ENCODE measurements around the gene TEX35. TPM values are rescaled to one million over a fixed set of nuclear protein-coding genes. Genes with fewer than 3 reads are reported as not detected.

The TEX35 gene
- not detected for total RNA-seq

DNA sequence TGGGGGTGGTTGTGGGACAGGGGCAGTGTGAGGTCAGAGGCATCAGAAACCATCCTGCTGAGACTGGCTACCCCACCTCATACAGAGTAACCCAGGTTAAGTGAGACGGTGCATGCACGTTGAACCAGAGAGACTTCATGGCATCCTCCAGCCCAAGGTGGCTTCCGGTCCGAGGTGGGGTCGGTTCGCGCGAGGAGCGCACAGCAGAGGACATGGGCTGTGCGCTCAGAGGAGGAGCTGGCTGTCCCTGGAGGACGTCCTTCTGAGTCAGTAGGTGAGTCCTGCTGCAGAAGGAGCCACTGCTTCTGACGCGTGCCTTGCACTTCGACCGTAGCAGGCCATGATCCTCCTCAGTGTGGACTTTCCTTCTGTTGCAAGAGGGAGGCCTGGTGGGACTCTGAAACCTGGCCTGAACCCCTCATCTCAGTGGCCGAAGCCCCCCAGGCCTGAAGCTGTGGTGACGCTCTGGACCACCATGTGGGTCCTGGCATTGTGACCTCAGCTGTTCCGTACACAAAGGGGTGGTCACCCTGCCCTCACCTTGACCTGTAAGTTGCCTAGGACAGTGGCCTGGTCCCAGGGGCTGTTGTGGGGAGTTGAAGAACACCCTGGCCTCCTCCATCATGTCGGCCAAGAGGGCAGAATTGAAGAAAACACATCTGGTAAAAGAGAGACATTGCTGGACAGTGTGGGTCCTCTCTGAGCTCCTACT, at the start of gene TEX35:
TSS of gene TEX35 (plus strand) at position 544 of the 712 bp plus-strand sequence. CDS start at position 624, 80 bp downstream.
- H3K9me3 Mint-ChIP-seq (ENCODE audit: insufficient read depth) = no peaks in the 10 kb centered on the region
- CTCF ChIA-PET = no interaction called here
- ATAC-seq = no peak
- H3K27ac Mint-ChIP-seq = no peak within 1 kb of the TSS
- no peaks in the 10 kb centered on the region for H3K36me3 Mint-ChIP-seq (ENCODE audit: low read depth)
- no peak for DNase-seq
- no peaks in the 10 kb centered on the region for H3K4me1 Mint-ChIP-seq (ENCODE audit: low read depth)
- H3K4me3 Mint-ChIP-seq = no peak within 1 kb of the TSS
- POLR2A ChIA-PET = no interaction called here
- peaks cover 3% of the 10 kb centered on the region for H3K27me3 Mint-ChIP-seq (ENCODE audit: low read depth)

DNA sequence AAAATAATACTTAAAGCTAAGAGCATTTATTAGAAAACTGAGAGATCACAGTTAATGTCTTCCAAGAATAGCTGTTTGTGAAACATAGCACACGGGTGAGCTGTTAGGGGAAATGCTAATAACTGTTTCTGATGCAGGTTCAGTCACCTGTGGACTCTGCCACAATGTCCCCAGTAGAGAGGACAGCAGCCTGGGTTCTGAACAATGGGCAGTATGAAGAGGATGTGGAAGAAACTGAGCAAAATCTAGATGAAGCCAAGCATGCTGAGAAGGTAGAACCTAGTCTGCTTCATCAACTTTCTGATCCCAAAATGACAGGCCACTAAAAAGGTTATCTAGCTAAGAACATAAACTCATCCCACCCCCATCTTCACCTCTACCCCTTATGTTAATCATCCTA, 48.8 kb upstream of the TEX35 start:
- ATAC-seq (no peak), DNase-seq (no peak)
- H3K4me3 Mint-ChIP-seq = no peak overlapping the region
- no peaks in the 10 kb centered on the region for H3K36me3 Mint-ChIP-seq (ENCODE audit: low read depth)
- POLR2A ChIA-PET = no interaction called here
- CTCF ChIA-PET = interaction anchor here (0.6 kb wide), 1 partner anchor 1109 kb away, joined by 3 read pairs; no protein-coding TSS in a partner anchor
- no peaks in the 10 kb centered on the region for H3K4me1 Mint-ChIP-seq (ENCODE audit: low read depth)
- H3K27me3 Mint-ChIP-seq (ENCODE audit: low read depth) = peaks cover 2% of the 10 kb centered on the region
- H3K27ac Mint-ChIP-seq = no peak overlapping the region
- no peaks in the 10 kb centered on the region for H3K9me3 Mint-ChIP-seq (ENCODE audit: insufficient read depth)

DNA sequence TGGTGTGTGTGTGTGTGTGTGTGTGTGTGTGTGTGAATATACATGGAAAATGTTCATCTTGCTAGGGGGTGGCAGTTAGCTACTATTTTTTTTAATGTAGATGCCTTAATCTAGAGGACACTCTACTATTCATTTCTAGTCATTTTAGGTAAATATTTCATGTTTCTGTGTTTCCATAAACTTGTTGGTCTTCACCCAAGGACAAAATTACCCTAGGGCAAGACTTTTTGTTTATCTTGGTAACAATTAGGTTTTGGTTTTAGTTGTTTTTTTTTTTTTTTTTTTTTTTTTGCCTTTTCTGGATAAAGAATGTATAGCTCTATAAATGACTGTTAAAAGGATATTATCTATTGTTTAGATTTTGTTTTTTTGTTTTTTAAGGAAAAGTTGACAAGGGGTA, 48.3 kb upstream of the TEX35 start:
- no peak for DNase-seq
- Mint-ChIP-seq H3K27me3 (ENCODE audit: low read depth) (peaks cover 2% of the 10 kb centered on the region), H3K9me3 (ENCODE audit: insufficient read depth) (no peaks in the 10 kb centered on the region), H3K4me1 (ENCODE audit: low read depth) (no peaks in the 10 kb centered on the region), H3K4me3 (no peak overlapping the region), H3K27ac (no peak overlapping the region), H3K36me3 (ENCODE audit: low read depth) (no peaks in the 10 kb centered on the region)
- POLR2A ChIA-PET = no interaction called here
- no peak for ATAC-seq
- CTCF ChIA-PET = interaction anchor here (0.6 kb wide), 1 partner anchor 1109 kb away, joined by 3 read pairs; no protein-coding TSS in a partner anchor

DNA sequence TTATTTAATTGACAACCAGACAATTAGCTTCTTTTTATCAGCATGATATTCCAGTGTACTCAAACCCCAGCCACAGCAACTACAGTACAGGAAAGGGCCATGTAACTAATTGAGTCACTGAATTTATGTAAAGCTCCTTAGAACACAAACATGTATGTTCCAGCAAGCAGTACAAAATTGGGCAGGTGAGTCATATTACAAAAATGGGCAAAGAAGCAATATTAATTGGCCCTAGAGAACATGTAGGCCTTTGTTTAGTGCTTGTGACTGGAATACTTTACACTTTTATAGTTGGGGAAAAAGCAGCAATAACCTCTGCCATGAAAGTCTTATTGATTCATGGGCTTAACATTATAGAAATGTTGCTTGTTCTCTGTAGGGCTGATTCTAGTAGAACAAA, 47.9 kb upstream of the TEX35 start:
- no peak overlapping the region for H3K4me3 Mint-ChIP-seq
- H3K27me3 Mint-ChIP-seq (ENCODE audit: low read depth) = peaks cover 2% of the 10 kb centered on the region
- H3K9me3 Mint-ChIP-seq (ENCODE audit: insufficient read depth) = no peaks in the 10 kb centered on the region
- ATAC-seq (no peak), DNase-seq (no peak)
- no peak overlapping the region for H3K27ac Mint-ChIP-seq
- no peaks in the 10 kb centered on the region for H3K36me3 Mint-ChIP-seq (ENCODE audit: low read depth)
- CTCF ChIA-PET = no interaction called here
- H3K4me1 Mint-ChIP-seq (ENCODE audit: low read depth) = no peaks in the 10 kb centered on the region
- POLR2A ChIA-PET = no interaction called here

DNA sequence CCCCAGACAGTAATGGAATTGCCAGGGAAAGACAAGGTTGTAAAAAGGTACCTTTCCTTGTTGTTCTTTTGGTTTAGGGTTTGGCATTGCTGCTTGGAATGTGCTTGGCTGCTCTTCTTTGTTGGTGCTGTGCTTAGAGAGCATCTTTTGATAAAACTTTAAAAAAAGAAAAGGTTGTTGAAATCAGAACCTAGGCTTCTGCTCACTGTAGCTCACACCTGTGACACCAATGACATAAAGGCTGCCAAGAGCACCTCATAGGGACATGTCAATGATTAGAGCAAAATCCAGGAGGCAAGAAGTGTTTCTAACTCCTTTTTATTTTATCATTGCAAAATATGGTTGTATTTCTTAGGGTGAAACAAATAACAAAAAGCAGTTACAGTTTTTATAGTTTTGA, 45.1 kb upstream of the TEX35 start:
- Mint-ChIP-seq H3K27ac (no peak overlapping the region), H3K36me3 (ENCODE audit: low read depth) (no peaks in the 10 kb centered on the region)

DNA sequence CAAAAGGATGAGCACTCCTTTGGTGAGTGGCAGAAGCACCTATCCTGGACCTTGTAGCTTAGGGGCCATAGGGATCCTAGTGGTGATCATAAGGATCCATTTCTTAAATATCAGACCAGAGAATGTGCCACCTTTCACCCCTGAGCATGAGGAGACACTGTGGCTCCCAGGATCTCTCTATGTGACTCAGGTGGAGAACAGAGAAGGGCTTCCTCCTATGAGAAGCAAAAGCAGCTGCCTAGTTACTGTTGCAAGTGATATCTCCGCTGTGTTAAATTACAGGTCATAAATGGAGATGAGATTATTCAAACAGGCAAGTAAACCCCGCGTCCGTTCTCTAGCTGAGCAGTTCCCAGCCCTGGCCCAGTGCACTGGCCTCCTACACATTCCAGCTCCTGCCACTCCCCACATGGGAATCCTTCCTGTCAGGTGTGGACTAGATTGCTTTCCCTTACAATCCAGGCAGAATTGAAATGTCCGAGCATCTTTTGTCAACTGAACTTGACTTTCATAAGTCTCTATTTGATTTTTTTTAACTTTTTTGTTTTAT, 42.4 kb upstream of the TEX35 start:
- ChIA-PET POLR2A (no interaction called here), CTCF (interaction anchor here (1.4 kb wide), 1 partner anchor 32 kb away, joined by 5 read pairs; no protein-coding TSS in a partner anchor)
- ATAC-seq = no peak
- H3K4me1 Mint-ChIP-seq (ENCODE audit: low read depth) = no peaks in the 10 kb centered on the region
- no peaks in the 10 kb centered on the region for H3K9me3 Mint-ChIP-seq (ENCODE audit: insufficient read depth)
- H3K27ac Mint-ChIP-seq = no peak overlapping the region
- no peaks in the 10 kb centered on the region for H3K36me3 Mint-ChIP-seq (ENCODE audit: low read depth)
- no peak for DNase-seq
- H3K27me3 Mint-ChIP-seq (ENCODE audit: low read depth) = peaks cover 6% of the 10 kb centered on the region
- H3K4me3 Mint-ChIP-seq = no peak overlapping the region

More for the DNA sequence above, 45.1 kb upstream of the TEX35 start:
- POLR2A ChIA-PET = no interaction called here
- H3K27me3 Mint-ChIP-seq (ENCODE audit: low read depth) = peaks cover 2% of the 10 kb centered on the region
- no peaks in the 10 kb centered on the region for H3K9me3 Mint-ChIP-seq (ENCODE audit: insufficient read depth)
- ATAC-seq = no peak
- CTCF ChIA-PET = no interaction called here
- H3K4me3 Mint-ChIP-seq = no peak overlapping the region
- DNase-seq = no peak
- no peaks in the 10 kb centered on the region for H3K4me1 Mint-ChIP-seq (ENCODE audit: low read depth)

DNA sequence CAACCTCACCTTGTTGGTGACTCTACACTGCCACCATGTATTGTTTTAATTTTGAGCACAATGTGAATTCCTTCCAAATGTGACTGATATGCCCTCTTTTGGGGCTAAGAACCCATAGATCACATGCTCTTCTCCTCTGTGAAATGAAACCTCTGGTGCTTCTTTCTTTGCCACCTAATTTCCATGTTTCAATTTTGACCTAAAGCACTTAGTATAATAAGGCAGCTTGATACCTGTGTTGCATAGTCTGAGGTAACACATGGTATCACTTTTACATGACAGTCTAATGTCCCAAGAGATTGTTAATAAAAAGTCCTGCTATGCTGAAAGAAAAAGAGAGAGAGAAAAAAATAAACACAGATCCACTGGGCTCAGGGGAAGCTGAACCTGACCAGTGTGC, 40.4 kb upstream of the TEX35 start:
- Mint-ChIP-seq H3K9me3 (ENCODE audit: insufficient read depth) (no peaks in the 10 kb centered on the region), H3K27me3 (ENCODE audit: low read depth) (peaks cover 12% of the 10 kb centered on the region), H3K4me3 (no peak overlapping the region), H3K4me1 (ENCODE audit: low read depth) (no peaks in the 10 kb centered on the region), H3K27ac (no peak overlapping the region), H3K36me3 (ENCODE audit: low read depth) (no peaks in the 10 kb centered on the region)
- ChIA-PET CTCF (no interaction called here), POLR2A (no interaction called here)
- no peak for DNase-seq
- ATAC-seq = no peak

DNA sequence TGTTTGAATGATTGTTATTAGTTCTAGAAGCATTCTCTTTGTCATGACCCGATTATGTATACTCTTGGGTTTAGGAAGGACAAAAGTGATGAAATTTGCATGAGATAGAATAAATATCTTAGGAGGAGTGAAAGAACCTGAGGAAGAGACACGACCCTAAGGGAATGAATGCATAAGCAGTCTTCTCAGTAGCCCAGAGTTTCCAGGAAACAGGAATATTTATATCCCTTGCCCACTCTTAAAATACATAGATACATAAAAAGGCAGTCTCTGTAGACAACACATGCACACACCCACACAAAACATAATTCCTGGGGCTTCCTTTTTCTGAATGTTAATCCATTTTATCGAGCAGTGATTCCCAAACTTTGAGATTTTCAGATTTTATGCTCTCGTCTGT, 35.5 kb upstream of the TEX35 start:
- no peaks in the 10 kb centered on the region for H3K4me1 Mint-ChIP-seq (ENCODE audit: low read depth)
- no peak for ATAC-seq
- ChIA-PET POLR2A (no interaction called here), CTCF (no interaction called here)
- no peak overlapping the region for H3K4me3 Mint-ChIP-seq
- H3K27ac Mint-ChIP-seq = no peak overlapping the region
- H3K27me3 Mint-ChIP-seq (ENCODE audit: low read depth) = peaks cover 12% of the 10 kb centered on the region
- no peaks in the 10 kb centered on the region for H3K9me3 Mint-ChIP-seq (ENCODE audit: insufficient read depth)
- H3K36me3 Mint-ChIP-seq (ENCODE audit: low read depth) = no peaks in the 10 kb centered on the region
- no peak for DNase-seq

DNA sequence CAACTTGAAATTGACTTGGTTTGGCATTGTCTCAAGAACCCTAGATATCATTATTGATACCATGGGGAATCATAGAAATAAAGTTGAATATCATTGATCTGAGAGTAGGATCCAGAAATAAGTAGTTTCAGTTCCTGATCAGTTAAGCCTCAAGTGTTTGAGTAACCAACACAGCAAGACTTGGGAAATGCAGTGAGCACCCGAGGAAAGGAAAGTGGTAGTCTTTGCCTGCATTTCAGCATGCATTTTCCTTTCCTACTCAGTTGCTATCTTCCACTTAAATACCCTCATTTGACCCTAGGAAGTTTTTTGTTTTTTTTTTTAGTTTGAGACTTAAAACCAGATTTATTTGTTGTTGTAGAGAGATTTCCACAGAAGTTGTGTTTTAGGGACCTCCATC, 35.1 kb upstream of the TEX35 start:
- Mint-ChIP-seq H3K27ac (no peak overlapping the region), H3K4me3 (no peak overlapping the region), H3K9me3 (ENCODE audit: insufficient read depth) (no peaks in the 10 kb centered on the region), H3K4me1 (ENCODE audit: low read depth) (no peaks in the 10 kb centered on the region), H3K27me3 (ENCODE audit: low read depth) (peaks cover 12% of the 10 kb centered on the region), H3K36me3 (ENCODE audit: low read depth) (no peaks in the 10 kb centered on the region)
- ChIA-PET CTCF (no interaction called here), POLR2A (no interaction called here)
- no peak for DNase-seq
- ATAC-seq = no peak

DNA sequence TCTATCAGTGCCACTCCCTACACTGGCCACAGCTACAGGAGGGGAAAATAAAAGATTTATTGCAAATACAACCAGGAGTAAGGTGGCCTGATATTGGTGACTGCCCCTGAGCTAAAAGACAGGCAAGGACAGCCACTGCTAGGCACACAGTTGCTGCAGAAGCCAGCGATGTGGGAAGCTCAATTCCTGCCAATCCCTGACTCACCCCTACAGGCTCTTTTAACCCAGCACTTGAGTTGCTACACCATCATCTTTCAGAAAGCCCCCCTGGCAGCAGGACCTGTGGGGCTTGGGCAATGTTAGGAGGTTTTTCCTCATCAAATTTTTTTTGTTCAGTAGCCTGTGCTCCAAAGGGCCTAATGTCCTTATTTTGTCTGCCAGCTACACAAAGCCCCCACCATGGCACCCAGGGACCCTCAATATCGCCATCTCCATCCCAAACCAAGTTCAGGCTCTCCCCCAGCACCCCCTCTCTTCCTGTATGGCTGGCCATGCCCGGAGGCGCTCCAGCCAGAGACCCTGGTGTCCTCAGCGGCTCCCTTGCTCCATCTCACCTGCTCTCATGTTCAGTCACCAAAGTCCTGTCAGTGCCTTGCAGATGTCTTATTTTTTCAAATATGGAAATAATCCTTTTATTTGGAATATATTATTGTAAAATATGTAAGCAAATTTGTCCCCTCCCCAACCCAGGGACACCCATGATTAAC, 29.5 kb upstream of the TEX35 start:
- POLR2A ChIA-PET = no interaction called here
- ATAC-seq (no peak), DNase-seq (no peak)
- H3K27ac Mint-ChIP-seq = no peak overlapping the region
- CTCF ChIA-PET = no interaction called here
- no peaks in the 10 kb centered on the region for H3K9me3 Mint-ChIP-seq (ENCODE audit: insufficient read depth)
- no peaks in the 10 kb centered on the region for H3K36me3 Mint-ChIP-seq (ENCODE audit: low read depth)
- H3K4me1 Mint-ChIP-seq (ENCODE audit: low read depth) = no peaks in the 10 kb centered on the region
- no peaks in the 10 kb centered on the region for H3K27me3 Mint-ChIP-seq (ENCODE audit: low read depth)
- no peak overlapping the region for H3K4me3 Mint-ChIP-seq

DNA sequence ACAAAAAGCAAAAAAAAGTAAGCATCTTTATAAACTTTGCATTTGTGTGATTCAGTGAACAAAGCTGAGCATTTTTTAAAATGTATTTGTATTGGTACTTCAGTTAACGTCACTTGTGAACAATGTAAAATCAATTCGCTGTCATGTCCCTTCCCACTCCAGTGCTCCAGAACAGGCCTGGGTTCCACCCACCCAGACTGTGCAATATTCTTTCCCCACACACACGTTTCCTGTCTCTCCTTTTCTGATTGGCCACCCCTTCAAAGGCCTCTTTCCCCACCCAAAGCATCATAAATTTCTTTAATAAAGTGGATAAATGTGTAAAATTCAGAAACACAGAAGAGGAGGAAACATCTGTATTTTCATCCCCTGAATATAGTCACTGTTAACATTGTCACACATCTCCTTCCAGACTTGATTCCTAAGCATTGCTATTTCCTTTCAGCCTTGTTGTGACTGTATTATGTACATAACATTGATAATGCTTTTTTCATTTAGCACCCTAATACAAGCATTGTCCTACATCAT, 28.1 kb upstream of the TEX35 start:
- ATAC-seq (no peak), DNase-seq (no peak)
- Mint-ChIP-seq H3K27ac (no peak overlapping the region), H3K27me3 (ENCODE audit: low read depth) (no peaks in the 10 kb centered on the region), H3K9me3 (ENCODE audit: insufficient read depth) (no peaks in the 10 kb centered on the region), H3K4me3 (no peak overlapping the region), H3K4me1 (ENCODE audit: low read depth) (no peaks in the 10 kb centered on the region), H3K36me3 (ENCODE audit: low read depth) (no peaks in the 10 kb centered on the region)
- POLR2A ChIA-PET = no interaction called here
- CTCF ChIA-PET = no interaction called here

DNA sequence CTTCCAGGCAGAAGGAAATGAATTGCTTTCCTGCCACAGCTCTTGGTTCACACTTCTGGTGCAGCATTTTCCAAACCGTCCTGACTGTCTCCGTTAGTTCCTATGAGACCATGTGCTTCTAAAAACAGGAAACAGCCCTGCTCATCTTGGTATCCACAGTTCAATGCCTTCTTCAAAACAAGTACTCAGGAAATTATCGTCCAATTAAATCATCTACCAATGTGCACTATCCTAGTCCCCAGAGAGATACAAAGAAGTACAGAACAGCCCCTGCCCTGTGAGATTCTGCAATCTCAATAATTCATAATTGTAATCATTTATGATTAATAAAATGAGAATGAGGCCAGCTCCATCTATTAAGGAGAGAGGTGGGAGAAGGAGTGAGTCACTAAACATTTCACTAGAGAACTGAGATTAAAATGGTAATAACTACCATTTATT, 27.3 kb upstream of the TEX35 start:
- Mint-ChIP-seq H3K27me3 (ENCODE audit: low read depth) (no peaks in the 10 kb centered on the region), H3K9me3 (ENCODE audit: insufficient read depth) (no peaks in the 10 kb centered on the region), H3K4me1 (ENCODE audit: low read depth) (no peaks in the 10 kb centered on the region), H3K36me3 (ENCODE audit: low read depth) (no peaks in the 10 kb centered on the region), H3K27ac (no peak overlapping the region), H3K4me3 (no peak overlapping the region)
- ChIA-PET CTCF (no interaction called here), POLR2A (no interaction called here)
- no peak for DNase-seq
- ATAC-seq = no peak
